ENCODE measurements around the gene BSN. TPM values are rescaled to one million over a fixed set of nuclear protein-coding genes. Genes with fewer than 3 reads are reported as not detected.
A peak's percentile ranks its signal among the peaks of the same experiment; 100 is the strongest.

BSN gene
- total RNA-seq, 1 experiment from 2014 or later, result 0.92 TPM

DNA sequence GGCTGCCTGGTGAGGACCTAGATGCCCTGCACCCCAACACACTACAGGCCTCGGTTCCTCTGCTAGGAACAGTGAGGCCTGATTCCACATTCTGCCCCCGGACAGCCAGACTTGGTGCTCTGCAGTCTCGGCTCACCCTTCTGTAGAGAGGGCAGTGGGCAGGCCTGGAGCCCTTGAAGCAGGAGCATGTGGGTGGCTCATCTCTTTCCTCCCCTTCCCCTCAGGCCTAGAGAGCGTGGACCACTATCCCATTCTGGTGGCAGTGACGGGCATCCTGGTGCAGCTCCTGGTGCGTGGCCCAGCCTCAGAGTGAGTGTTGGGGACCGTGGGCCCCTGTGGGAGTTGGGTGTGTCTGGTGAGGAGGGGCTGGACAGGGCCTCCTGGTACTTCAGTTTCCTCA is 161.9 kb downstream of the BSN start:
- Mint-ChIP-seq H3K27me3 (ENCODE audit: unreplicated experiment) (no peaks in the 10 kb centered on the region), H3K4me1 (ENCODE audit: low read depth, unreplicated experiment) (peaks cover 10% of the 10 kb centered on the region), H3K4me3 (ENCODE audit: low read depth, unreplicated experiment) (no peak overlapping the region), H3K36me3 (ENCODE audit: insufficient read depth, unreplicated experiment) (peaks cover 52% of the 10 kb centered on the region), H3K9me3 (ENCODE audit: low read depth, unreplicated experiment) (peaks cover 2% of the 10 kb centered on the region), H3K27ac (ENCODE audit: unreplicated experiment) (no peak overlapping the region)
- no TSS peak for BruUV-seq (replicated peaks)
- CTCF ChIA-PET, result interaction anchor here (0.6 kb wide), 1 partner anchor 151 kb away, joined by 6 read pairs; no protein-coding TSS in a partner anchor
- no peak for TF ChIP-seq CTCF (IDR thresholded peaks at IDR 0.05; ENCODE audit: unreplicated experiment)
- intact Hi-C loops (cut with micrococcal nuclease; ENCODE audit: unreplicated experiment), result no loop called here
- DNase-seq, result no peak

DNA sequence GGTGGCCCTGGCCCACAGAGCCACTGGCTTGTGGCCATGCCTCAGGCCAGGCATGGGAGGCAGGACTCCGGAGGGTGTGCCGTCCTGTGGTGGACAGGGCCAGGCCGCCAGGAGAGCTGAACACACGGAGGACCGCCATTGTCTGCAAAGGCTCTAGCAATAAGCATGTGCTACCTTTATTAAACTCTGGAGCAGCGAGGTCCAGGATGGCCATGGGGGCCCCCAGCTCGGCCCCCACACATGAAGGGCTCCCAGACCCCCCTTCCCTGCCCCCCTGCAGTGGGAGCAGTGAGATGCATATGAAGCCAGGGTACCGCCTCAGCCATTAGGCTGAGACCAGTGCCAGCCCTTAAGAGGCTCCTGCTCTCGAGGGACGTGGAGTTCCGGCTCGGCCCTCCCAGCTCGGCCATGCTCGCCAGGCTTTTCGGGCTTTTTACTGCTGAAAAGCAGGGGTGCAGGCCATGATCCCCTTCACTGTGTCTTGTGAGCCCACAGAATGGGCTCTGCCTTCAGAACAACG is 162.5 kb downstream of the BSN start:
- Mint-ChIP-seq H3K9me3 (ENCODE audit: low read depth, unreplicated experiment) (peaks cover 2% of the 10 kb centered on the region), H3K36me3 (ENCODE audit: insufficient read depth, unreplicated experiment) (peaks cover 58% of the 10 kb centered on the region), H3K27ac (ENCODE audit: unreplicated experiment) (no peak overlapping the region), H3K4me3 (ENCODE audit: low read depth, unreplicated experiment) (no peak overlapping the region), H3K4me1 (ENCODE audit: low read depth, unreplicated experiment) (peaks cover 10% of the 10 kb centered on the region), H3K27me3 (ENCODE audit: unreplicated experiment) (no peaks in the 10 kb centered on the region)
- intact Hi-C loops (cut with micrococcal nuclease; ENCODE audit: unreplicated experiment), result no loop called here
- CTCF ChIA-PET, result interaction anchor here (0.6 kb wide), 1 partner anchor 152 kb away, joined by 6 read pairs; no protein-coding TSS in a partner anchor
- no TSS peak for BruUV-seq (replicated peaks)
- no peak for TF ChIP-seq CTCF (IDR thresholded peaks at IDR 0.05; ENCODE audit: unreplicated experiment)
- DNase-seq, result no peak

DNA sequence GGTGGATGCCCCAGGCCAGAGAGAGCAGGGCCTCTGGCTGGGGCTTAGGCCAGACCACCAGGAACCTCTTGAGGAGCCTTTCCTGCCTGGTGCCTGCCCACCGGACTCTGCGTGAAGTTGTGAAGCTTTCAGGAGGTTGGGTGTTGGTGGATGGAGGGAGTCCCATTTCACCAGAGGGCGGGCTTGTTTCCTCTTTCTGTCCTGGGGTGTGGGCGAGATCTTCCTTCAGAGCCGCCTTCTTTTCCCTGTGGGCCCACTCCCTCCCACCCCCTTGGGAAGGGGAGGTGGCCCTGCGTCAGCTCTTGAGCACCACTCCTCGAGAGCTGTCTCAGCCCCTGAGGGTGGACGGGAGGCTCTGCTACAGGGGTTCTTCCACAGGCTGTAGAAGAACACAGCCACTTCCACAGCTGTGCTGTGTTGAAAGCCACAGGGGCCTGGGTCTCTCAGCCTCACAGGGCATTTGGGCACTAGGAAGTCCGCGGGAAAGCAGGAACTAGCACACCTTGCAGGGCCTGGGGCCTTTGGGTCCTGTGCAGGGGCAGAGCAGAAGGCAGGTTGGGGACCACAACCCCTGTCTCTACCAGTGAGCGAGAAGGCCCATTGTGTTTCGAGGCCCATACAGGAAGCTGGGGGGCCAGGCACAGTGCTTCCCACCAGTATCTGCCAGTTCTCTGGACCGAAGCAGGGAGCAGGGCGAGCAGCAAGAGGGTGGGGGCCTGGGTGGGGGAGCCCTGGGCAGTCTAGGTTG is 163.1 kb downstream of the BSN start:
- intact Hi-C loops (cut with micrococcal nuclease; ENCODE audit: unreplicated experiment), result no loop called here
- Mint-ChIP-seq H3K9me3 (ENCODE audit: low read depth, unreplicated experiment) (peaks cover 2% of the 10 kb centered on the region), H3K36me3 (ENCODE audit: insufficient read depth, unreplicated experiment) (peaks cover 65% of the 10 kb centered on the region), H3K4me1 (ENCODE audit: low read depth, unreplicated experiment) (peaks cover 10% of the 10 kb centered on the region), H3K4me3 (ENCODE audit: low read depth, unreplicated experiment) (no peak overlapping the region), H3K27ac (ENCODE audit: unreplicated experiment) (no peak overlapping the region), H3K27me3 (ENCODE audit: unreplicated experiment) (no peaks in the 10 kb centered on the region)
- BruUV-seq (replicated peaks), result no TSS peak
- no peak for DNase-seq
- CTCF ChIA-PET, result no interaction called here
- TF ChIP-seq CTCF (IDR thresholded peaks at IDR 0.05; ENCODE audit: unreplicated experiment), result no peak

- Mint-ChIP-seq H3K36me3 (ENCODE audit: insufficient read depth, unreplicated experiment) (peaks cover 73% of the 10 kb centered on the region), H3K27ac (ENCODE audit: unreplicated experiment) (peak overlapping the region; percentile 52), H3K4me1 (ENCODE audit: low read depth, unreplicated experiment) (peaks cover 10% of the 10 kb centered on the region), H3K27me3 (ENCODE audit: unreplicated experiment) (no peaks in the 10 kb centered on the region), H3K4me3 (ENCODE audit: low read depth, unreplicated experiment) (peak overlapping the region; percentile 46), H3K9me3 (ENCODE audit: low read depth, unreplicated experiment) (peaks cover 2% of the 10 kb centered on the region)
- intact Hi-C loops (cut with micrococcal nuclease; ENCODE audit: unreplicated experiment), result no loop called here
- BruUV-seq (replicated peaks), result no TSS peak
- no peak for DNase-seq
- CTCF ChIA-PET, result no interaction called here
- no peak for TF ChIP-seq CTCF (IDR thresholded peaks at IDR 0.05; ENCODE audit: unreplicated experiment)
Observed at GRCh38 chr3:49717959-49718857, 163.9 kb downstream of the BSN start.
